Omental fat pad (tissue), 4 donors: ENCODE data around the gene DCLK2. TPM values are rescaled to one million over a fixed set of nuclear protein-coding genes. Genes with fewer than 3 reads are reported as not detected.

Experiments used
- ATAC-seq: fragments of 150-250 bp; one replicate; pipeline ENCODE4 v1.9.1; 2016; ENCODE audit warnings: mild to moderate bottlenecking, moderate library complexity; ENCODE audit not compliant: low FRiP score
- DNase-seq: peaks from one replicate; pipeline ENCODE4 v3.0.0-alpha.2; 2019; ENCODE audit warnings: low spot score
- total RNA-seq, 4 donors: library from RNA; depleted of rRNA; stranded (reverse); fragments of >200 nt; gene quantifications; one replicate each; pipeline ENCODE4 v1.1.0, GENCODE V29; 2016
- TF ChIP-seq, protein P1 (sequence below), 3 donors: fragments of 450-650 bp; IDR thresholded peaks; one replicate each; pipeline ENCODE4 v1.5.1; 2016 to 2017; ENCODE audit warnings: antibody characterized with exemption in 3 of 3, mild to moderate bottlenecking in 3 of 3, moderate library complexity in 2 of 3

The DCLK2 gene
- total RNA-seq, 4 donors from 2014 or later, result 4.9 to 8.8 (median 6.7) TPM

DNA sequence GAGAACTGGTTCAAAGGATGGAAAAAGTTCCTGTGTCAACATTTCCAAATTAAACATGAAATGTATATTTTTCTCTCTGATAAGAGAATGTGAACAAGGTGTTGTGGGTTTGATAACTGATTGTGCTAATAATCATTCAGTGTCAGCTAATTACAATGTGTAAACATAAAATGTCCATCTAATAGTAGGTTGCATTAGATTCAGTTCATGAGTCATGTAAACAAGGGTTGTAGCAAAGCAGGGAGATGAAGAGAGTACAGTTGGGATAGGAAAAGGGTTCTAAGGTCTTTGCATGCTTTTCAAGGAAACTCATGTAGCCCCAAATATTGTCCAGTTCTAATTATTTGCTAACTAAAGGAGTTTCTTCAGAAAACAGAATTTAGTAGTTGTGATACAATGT lies 55.4 kb downstream of the DCLK2 start:
- ATAC-seq (no peak), DNase-seq (no peak)
- TF ChIP-seq, protein P1, sequence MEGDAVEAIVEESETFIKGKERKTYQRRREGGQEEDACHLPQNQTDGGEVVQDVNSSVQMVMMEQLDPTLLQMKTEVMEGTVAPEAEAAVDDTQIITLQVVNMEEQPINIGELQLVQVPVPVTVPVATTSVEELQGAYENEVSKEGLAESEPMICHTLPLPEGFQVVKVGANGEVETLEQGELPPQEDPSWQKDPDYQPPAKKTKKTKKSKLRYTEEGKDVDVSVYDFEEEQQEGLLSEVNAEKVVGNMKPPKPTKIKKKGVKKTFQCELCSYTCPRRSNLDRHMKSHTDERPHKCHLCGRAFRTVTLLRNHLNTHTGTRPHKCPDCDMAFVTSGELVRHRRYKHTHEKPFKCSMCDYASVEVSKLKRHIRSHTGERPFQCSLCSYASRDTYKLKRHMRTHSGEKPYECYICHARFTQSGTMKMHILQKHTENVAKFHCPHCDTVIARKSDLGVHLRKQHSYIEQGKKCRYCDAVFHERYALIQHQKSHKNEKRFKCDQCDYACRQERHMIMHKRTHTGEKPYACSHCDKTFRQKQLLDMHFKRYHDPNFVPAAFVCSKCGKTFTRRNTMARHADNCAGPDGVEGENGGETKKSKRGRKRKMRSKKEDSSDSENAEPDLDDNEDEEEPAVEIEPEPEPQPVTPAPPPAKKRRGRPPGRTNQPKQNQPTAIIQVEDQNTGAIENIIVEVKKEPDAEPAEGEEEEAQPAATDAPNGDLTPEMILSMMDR (IDR thresholded peaks at IDR 0.05), result no peak

DNA sequence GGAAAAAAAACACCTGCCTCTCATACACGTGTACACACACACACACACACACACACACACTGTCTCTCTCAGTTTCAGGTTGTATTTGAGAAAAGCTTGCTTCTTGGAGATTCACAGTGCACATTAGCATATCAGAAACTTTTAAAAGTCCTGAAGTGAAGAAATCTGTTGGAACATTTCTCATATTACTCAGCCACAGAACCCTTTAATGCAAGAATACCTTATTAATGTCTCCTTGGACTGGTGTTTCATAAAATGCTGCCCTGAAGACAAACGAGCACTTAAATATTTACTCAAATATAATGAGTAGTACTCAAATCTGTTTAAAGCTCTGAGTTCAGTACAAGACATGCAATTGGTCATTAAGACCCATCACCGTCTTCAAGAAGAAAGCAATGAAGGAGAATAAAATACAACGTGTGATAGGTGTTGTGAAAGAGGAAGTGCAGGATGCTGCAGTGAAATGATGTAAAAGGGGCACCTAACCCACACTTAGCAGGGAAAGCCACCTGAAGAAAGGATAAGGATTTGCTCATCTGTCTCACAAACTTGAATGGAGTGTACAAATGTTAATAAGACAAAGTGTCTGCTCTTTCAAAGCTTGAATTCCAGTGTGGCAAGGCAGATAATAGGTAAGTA lies 57.0 kb downstream of the DCLK2 start:
- TF ChIP-seq, protein P1 (IDR thresholded peaks at IDR 0.05), result no peak
- DNase-seq, result no peak
- peak; percentile 61 for ATAC-seq

DNA sequence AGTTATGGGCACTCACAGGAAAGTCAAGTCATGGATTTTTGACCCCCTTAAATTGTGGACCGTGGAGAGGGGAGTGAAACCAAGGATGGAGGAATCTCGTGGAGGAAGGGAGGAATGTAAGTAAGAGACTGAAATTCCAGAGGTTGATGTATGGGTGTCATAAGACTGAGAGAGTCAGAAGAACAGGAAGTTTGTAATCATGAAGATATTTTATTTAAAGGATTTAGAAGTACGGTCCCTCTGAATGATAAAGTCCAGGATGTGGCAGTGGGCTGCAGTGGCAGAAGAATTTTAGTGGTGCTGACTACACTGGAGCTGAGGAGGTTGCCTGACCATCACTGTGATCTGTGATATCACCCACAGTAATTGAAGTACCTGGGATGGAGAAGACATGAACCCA lies 57.8 kb downstream of the DCLK2 start:
- ATAC-seq, result no peak
- TF ChIP-seq, protein P1 (IDR thresholded peaks at IDR 0.05), result no peak
- no peak for DNase-seq

DNA sequence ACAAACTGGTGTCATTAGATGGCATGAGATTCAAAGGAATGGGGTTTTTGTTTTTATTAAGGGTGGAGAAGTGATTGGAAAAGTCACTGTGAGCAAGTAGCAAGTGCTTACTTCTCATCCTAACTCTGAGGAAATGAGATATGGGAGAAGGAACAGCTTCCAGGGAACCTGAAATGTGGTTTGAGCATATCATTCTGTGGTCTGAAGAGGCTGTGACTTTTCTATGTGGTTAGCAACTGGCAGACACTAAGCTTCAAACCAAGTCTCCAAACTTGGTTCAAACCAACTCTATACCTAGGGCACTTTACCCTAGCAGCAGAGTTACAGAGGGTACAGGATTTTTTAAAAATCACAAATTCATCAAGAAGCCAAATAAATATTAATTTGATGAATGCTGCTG lies 58.2 kb downstream of the DCLK2 start:
- TF ChIP-seq, protein P1 (IDR thresholded peaks at IDR 0.05), result no peak
- ATAC-seq, result no peak
- DNase-seq, result no peak

DNA sequence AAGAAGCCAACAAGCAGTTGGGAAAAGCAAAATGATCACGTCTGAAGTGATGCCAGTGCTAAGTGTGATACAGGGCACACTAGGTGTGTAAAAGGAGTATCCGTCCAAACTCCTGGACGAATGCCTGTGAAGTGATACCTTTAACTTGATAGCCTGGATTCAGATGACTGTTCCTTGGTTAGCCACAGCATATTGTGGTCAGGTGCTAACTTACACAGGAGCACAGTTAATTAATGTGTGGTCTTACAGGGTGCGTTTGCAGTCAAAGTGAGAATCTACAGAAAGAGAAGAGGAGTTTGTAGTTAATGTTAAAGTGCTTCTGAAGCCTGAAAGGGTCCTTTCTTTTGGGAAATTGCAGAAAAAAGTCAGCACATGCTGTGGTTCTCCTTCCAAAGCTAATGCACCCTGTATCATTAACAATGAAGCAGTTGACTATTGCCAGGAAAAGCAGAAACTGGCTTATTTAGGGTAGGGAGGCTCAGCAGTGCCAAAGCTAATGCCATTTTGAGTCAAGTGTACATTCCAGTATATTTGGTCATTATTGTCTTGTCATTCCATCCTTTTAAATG lies 61.1 kb downstream of the DCLK2 start:
- no peak for ATAC-seq
- TF ChIP-seq, protein P1 (IDR thresholded peaks at IDR 0.05), result no peak
- DNase-seq, result no peak

DNA sequence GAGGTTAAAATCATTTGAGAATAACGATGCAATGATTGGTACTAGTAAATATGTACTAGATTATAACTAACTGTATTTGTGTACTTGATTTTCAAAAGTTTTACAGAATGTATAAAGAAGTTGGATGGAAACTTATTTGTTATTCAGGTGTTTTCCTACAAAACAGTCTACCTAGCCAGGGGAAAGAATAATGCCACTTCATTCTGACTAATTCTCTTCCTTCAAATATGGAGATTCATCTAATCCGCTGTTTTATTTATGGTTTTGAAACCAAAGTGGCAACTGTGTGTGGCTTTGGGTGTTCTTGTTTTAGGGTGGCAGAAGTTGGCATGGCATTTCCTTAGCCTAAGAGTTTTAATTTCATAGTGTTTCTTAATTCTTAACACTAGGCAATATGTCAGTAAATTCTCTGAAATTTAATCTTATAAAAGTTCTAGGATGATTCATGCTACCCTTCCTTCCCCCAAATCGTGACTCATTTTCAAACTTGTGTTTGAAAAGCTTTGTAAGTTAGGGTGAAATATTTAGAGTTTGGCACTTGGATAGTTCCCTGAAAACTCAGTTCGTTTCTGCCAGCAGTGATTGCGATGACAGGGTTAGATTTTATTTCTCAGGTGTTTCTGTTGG lies 62.6 kb downstream of the DCLK2 start:
- DNase-seq, result no peak
- TF ChIP-seq, protein P1 (IDR thresholded peaks at IDR 0.05), result no peak
- ATAC-seq, result peak; percentile 89

DNA sequence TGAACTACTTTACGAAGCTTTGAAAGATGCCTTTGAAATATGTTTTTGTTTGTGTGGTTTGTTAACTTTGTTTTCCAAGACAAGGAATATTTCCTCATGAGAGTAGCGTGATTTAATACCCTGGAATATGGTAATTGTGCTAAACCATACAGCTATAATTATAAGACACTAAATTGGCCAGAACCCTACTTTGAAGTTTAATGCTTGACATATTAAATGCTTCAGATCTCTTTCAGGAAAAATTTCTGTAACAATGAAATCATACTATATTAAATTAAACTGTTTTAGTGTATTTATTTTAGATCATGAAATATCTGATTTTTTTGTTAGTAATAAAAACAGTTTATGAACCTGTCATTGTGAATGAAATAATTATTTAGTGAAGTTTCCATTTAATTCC lies 63.5 kb downstream of the DCLK2 start:
- DNase-seq (no peak), ATAC-seq (no peak)
- TF ChIP-seq, protein P1 (IDR thresholded peaks at IDR 0.05), result no peak
